GM04503 (cell line): ENCODE measurements around the gene MAP1B.

ENCODE experiments used
- DNase-seq: peaks from one replicate; pipeline ENCODE4 v3.0.0-alpha.2; 2012; ENCODE audit warnings: low read depth

MAP1B gene

GRCh38 chr5:72096602-72097188, 10.6 kb upstream of the MAP1B start:
- DNase-seq = no peak

DNA sequence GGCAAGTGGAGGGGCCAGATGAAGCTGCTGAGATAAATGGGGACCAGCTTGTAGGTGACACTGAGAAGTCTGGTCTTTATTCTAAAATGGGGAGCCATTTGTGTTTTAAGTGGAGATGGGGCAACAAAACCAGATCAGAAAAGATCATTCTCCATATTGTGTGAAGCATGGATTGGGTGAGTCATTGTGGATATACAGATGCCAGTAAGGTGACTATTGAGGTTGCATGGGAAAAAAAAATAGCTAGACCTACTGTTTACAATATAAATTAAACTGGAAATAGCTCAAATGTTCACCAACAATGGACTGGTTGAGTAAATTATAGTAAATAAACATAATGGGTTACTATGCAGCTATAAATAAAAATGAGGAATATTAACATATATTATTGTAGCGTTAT, 5.4 kb upstream of the MAP1B start:
- no peak for DNase-seq

GRCh38 chr5:72106817-72107130, 501 bp upstream of the MAP1B start:
- no peak for DNase-seq

- no peak for DNase-seq
Observed at GRCh38 chr5:72107901-72108201, 576 bp downstream of the MAP1B start.

DNA sequence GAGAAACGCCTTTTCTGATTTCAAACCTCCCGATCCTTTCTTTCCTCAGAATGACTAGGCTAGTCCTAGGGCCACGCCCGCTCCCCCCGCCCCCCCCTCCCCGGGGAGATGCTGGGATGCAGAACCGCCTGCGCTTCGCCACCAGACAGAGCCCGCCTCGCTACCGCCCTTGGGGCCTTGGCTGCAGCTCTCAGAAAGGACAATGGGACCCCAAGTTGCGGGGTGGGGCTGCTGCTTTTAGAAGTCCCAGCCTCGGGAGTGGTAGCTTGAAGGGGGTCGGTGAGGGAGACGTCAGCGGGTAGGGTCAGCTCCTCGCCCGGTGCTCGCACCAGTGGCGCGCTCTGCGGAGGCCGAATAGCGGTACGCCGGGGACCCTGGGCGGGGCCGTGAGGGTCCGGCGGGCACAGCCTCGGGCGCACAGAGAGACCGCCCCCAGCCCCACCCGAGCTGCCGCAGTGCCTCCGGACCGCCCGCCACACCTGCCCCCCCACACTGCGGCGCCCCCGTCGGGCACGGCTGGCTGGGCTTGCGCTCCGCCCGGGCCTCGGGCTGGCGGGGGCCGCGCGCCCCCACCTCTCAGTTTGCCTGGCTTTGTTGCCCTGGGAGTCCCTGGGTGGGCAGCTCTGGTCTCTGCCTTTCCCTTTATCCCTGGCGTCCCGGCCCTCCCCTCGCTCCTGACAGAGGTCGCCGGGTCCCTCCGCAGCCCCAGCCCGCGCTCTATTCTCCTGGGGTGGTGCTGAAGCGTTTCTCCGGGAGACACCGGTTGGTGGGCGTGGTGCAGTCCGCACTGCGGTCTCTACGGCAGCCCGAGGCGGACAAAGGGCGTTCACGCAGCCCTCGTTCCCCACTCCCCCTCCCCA, 1.2 kb downstream of the MAP1B start:
- DNase-seq = no peak

GRCh38 chr5:72109062-72109411, 1.8 kb downstream of the MAP1B start:
- no peak for DNase-seq

DNA sequence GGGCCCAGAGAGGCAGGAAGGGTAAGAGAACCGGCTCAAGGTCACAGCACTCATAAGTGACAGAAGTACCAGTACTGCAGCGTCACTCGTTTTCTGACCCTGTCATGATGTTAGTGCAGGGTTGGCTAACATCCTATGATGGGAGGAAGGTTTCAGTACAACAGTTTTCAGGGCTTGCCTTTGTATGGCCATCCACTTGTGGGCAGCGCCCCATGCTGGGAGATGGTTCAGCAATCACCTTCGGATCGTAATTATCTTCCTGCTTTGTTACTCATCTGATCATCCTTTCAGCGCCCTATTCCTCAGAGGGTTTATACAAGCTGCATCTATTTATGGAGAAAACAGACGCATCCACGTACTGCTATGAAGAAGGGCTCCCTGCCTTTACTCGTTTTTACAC, 2.4 kb downstream of the MAP1B start:
- DNase-seq = no peak

GRCh38 chr5:72110394-72111013, 3.2 kb downstream of the MAP1B start:
- no peak for DNase-seq

DNA sequence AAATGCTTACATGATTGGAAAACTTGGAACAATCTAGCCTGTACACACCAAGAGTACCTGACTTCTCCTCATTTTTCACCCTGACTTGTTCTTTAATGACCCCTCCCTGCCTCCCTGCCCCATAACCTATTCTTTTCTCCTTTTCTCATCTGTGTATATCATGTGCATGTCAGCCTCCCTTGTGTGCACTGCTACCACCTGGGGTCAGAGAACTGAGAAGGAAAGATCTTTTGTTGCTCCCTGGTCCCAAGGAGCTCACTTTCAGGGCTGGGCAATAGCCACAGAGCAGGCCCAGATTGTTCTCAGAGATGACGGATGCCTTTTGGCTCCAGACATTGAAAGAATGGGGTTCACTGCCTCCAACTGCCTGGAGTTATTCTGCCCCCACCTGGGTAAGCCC, 5.1 kb downstream of the MAP1B start:
- no peak for DNase-seq

DNA sequence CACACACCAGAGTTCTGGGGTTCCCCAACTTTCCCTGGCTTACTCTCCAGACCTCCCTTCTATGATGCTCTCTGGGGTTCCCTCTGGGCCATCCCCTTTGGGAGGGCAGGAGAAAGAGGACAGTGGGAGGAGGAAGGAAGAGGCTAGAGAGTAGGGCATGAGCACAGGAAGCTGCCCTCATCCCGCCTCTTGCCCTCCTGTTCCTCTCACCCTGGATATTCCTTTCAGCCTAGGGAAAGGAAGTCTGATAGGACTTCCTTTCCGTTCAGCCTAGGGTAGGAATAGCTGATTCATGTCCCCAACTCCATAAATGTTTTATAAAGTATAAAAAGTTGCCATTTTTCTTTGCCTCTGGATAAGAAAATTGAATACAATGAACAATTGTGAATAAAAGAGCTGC, 7.4 kb downstream of the MAP1B start:
- DNase-seq = no peak

GRCh38 chr5:72115296-72115695, 8.0 kb downstream of the MAP1B start:
- DNase-seq = no peak

DNA sequence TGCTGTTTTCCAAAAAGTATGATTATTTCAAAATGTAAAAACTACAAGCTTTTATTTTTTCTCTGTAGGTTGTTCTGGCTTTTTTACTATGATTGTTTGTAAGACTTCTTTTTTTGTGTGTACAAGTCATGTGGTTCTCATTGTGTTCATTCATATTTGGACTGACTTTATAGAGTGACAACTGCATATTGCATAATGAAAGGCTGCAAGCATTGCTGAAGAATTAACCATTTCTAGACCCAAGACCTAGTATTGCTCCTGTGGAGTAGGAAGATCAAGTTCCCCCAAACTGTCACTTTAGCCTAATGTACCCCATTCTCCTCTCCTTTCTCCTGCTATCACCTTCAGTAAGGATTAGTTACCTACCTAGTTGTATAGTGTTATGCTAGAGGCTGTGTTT, 10.0 kb downstream of the MAP1B start:
- DNase-seq = no peak

DNA sequence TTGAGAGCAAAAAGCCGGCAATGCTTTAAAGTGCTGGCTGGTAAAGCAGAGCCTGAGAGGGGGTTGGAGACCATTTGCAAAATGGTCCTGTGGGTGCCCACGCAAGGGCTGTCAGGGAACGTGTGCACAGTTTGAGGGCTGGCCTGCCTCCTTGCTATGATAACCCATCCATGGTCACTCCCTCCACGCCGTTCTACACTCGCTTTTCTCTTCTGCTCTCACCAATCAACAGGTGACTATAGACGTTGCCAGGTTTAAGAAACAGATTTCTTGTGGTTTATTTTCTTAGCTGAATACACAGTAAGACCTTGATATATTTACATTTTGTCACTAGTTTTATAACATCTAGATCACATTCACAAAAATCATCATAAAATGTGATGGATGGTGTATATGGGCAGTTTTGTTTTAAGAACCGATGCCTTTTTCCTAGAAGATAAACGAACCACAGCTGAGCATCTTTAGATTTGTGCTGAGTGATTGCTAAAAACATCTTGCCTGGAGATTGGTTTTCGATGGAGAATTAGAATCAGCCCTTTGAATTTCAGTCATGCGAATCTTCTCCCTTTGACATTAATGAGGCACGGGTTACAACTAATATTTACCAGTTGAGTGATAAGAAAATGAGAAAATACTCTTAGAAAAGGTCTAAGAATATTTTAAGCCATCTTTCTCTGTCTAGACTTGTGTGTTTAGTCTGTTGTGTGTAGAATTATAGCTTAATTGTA, 13.9 kb downstream of the MAP1B start:
- DNase-seq = no peak

- no peak for DNase-seq
Observed at GRCh38 chr5:72121780-72122445, 14.6 kb downstream of the MAP1B start.

DNA sequence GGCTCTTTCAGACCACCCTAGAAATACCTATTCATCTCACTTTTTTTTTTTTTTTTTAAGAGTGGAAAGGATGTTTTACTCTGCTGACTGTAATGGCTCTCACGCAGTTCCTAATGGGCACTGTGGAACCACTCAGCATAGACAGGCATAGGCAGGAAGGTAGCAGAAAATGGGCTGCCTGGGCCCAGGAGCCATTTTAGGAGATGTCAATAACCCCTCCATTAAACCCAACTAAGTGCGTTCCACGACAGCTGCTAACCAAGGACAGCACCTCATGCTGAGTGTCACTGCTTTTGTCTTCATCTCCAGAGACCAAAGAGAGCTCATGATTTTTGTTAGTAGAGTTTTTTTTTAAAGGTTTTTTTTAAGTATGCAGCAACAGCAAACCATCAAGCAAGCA, 15.3 kb downstream of the MAP1B start:
- no peak for DNase-seq

GRCh38 chr5:72123764-72124376, 16.6 kb downstream of the MAP1B start:
- DNase-seq = no peak

GRCh38 chr5:72125271-72125940, 18.1 kb downstream of the MAP1B start:
- DNase-seq = no peak

- no peak for DNase-seq
Observed at GRCh38 chr5:72125941-72126620, 18.8 kb downstream of the MAP1B start.

- DNase-seq = no peak
Observed at GRCh38 chr5:72126796-72127195, 19.5 kb downstream of the MAP1B start.

GRCh38 chr5:72129725-72130124, 22.4 kb downstream of the MAP1B start:
- DNase-seq = no peak

DNA sequence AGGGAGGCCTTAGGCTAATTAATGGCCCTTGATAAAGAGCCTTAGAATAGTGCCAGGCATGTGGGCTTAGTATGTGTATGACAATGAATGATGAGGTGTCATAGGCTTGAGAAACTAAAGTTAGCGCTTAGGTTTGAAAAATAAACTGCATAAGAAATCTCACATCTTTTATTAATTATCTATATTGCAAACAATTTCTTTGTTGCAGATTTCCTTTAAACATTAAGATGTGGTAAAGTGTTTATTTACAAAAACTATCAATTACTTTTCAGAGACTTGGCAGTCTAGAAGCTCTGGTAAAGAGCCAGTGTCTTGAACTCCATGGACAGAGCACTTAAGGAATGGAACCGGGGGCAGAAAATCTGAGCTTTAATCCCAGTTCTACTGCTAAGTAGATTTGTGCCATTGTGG, 23.1 kb downstream of the MAP1B start:
- no peak for DNase-seq
